RCC 7860 (cell line): Measurements from ENCODE around the gene HIGD2B.
"Not testable (repeated sequence)": the region's sequence is repeated elsewhere in the genome, so short reads cannot be mapped to it uniquely, and the experiment has no call there.

Experiments
- DNase-seq: peaks from one replicate; pipeline ENCODE4 v3.0.0-alpha.2; 2015; ENCODE audit warnings: low spot score
- FAIRE-seq: peaks from 2 replicates; lab custom pipeline; 2012; peaks lifted over from hg19 to GRCh38; lab: Jason Lieb, UNC

Gene HIGD2B, protein sequence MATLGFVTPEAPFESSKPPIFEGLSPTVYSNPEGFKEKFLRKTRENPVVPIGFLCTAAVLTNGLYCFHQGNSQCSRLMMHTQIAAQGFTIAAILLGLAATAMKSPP

DNA sequence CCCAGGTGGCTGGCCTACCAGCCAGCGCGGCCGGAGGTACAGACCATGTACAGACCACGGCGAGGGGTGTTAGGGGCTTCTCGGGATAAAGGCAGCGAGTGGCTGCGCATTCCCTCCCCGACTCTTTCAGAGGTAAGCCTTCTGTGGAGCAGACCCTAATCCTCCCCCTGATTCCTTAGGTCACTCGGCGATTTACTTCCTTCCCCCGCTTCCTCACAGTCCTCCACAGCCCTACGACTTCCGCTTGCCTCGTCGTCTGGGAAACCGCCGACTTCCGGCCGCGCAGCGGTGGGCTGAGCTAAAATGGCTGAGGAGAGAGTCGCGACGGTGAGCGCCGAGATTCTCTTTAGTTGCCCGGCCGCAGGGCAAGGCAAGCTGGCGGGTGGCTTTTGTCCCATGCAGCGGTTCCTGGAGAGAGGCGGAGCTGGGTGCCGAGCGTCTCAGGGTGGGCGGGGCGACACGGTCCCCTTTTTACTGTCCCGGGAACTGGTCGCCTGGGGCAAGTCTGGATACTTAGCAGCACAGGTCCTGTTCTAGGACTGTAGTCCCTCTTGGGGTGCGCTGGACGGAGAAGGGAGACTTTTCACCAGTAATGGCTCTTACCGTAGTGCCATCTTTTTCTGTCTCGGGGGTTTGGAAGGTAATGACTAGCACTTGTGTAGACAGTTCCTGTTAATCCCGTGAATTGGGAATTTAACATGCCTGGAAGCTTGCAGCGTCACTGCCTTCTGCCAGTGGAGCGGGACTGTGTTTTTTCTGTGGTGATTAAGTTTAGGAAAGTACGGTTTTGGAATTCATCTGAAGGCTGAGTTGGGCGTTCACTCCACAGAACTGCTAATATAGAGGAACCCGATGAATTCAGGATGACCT lies at the start of gene HIGD2B, which contains the start of gene BBS4:
HIGD2B (minus strand) TSS at position 258 of the 870 bp plus-strand sequence. CDS start 9,808 bp downstream, outside the sequence.
BBS4 (plus strand) TSS at position 283 of the 870 bp plus-strand sequence; CDS start at position 304, 21 bp downstream.
- DNase-seq (peak; percentile 86), FAIRE-seq (peak; percentile 73)

DNA sequence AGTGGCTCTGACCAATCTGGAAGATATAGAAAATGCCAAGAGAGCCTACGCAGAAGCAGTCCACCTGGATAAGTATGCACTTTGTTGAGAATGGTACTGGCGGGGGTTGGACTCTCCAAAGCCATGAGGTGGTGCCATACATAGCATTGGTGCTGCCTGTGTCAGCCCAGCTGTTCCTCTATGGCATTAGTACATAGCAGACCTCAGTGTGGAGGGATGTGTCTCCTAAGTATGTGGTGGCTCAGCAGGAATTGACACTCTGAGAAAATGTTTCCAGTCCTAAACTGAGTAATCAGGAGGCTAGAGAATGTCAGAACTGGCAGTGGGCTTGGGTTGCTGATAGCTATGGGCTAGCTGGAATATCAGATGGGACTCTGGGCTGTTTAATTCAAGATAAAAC lies 49.1 kb upstream of the HIGD2B start:
- FAIRE-seq (no peak), DNase-seq (no peak)

DNA sequence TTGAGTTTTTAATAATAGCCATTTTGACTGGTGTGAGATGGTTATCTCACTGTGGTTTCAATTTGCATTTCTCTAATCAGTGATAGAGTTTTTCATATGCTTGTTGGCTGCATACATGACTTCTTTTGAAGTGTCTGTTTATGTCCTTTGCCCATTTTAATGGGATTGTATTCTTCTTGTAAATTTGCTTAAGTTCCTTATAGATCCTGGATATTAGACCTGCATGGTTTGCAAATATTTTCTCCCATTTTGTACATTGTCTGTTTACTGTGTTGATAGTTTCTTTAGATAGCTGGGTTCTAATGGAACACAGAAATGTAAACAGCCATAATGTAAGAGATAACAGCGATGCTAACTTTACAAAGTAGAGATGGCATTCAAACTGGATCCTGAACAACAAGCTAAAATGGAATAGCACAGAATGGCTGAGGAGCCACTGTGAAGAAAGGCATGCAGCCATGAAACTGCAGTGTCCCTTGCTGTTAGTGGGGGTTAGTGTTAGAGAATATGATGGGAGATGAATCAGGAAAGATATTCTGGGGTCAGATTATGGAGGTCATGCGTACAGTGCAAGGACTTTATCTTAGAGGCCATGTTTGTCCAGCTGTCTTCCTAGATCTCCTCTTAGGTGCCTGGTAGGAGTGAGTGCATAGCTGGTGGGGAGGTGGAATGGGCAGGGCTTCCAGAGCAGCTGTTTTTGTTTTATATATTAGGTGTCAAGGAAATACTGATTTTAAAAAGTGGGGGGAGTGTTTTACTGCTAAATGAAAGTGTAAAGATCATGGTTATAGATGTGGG lies 48.2 kb upstream of the HIGD2B start:
- DNase-seq (no peak), FAIRE-seq (no peak)

DNA sequence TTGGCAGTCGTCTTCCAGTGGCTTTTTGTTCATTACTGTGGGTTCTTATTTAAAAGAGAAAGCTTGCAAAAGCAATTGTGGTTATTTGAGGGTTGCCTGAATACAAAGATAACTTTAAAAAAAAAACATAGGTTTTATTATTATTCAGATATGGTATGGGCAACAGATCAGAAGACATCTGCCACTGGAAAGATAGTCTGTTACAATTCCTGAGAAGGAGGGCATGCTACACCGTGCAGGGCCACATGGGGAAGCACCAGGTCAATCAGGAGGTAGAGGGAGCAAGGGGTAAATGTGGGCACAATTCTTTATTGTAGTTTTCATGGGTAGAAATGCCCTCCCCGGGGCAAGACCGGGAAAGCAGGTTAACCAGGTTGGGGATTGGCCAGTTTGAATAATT lies 46.5 kb upstream of the HIGD2B start:
- FAIRE-seq (no peak), DNase-seq (no peak)

DNA sequence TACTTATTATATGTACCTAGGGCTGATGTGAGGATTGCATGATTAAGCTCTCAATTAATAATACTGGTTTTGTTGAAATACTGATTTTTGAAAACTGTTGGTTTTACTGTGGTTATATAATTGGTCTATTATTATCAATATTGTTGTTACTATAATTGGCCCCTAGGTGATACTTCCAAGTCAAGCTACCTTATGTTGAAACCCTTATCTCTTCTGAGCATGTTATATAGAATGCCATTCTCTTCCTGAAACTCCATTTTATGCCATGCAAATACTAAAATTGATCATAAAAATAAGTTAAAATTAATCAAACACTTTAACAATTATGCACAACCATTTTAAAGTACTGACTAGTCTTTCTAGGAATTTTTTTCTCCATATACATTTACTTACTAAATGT lies 46.1 kb upstream of the HIGD2B start:
- FAIRE-seq (no peak), DNase-seq (no peak)

DNA sequence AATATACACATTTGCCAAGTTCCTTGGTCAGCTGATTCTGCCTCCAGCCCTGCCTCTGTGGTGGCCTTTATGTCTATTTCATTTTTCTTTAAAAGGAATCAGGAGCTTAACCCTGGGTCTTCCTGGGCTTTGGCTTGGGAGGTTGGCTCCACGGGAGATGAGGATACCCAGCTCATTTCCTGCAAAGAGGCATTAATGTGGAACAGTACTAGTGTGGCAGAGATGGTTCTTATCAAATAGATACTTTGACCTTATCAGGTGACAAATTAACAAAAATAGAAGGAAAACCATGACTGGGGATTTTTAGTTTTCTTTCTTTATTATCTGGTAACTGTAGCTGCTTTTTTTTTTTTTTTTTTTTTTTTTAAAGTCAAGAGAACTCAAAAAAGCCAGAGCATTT lies 42.8 kb upstream of the HIGD2B start:
- FAIRE-seq (no peak), DNase-seq (no peak)

DNA sequence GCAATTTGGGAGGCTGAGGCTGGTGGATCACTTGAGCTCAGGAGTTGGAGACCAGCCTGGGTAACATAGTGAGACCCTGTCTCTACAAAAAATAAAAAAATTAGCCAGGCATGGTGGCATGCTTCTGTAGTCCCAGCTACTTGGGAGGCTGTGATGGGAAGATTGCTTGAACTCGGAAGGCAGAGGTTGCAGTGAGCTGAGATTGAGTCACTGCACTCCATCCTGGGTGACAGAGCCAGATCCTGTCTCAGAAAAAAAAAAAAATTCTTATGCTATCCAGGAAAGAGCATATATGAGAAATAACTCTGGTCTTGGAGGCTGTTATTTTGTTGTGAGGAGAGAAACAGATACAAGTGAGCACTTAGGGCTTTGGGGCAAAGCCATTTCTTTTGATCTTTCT lies 42.3 kb upstream of the HIGD2B start:
- not testable (repeated sequence) for DNase-seq, FAIRE-seq

DNA sequence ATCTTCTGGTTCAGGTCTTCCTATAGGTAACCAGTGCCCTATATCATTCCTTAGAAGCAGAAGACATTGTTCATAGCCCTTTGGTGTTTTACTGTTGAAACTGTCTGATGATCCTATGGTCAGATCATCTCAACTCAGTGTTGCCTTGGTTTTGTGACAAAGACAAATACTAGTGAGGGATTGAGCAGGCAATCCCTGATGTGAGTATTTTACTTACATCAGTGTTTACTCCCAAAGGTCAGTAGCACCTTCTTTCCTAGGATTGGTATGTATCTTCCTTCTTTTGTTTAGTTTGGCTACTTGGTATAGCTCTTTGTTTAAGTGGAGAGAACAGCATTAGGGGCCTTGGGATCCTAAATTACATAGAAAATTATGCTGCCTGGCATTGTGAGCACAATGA lies 41.2 kb upstream of the HIGD2B start:
- DNase-seq, result no peak
- FAIRE-seq, result no peak

DNA sequence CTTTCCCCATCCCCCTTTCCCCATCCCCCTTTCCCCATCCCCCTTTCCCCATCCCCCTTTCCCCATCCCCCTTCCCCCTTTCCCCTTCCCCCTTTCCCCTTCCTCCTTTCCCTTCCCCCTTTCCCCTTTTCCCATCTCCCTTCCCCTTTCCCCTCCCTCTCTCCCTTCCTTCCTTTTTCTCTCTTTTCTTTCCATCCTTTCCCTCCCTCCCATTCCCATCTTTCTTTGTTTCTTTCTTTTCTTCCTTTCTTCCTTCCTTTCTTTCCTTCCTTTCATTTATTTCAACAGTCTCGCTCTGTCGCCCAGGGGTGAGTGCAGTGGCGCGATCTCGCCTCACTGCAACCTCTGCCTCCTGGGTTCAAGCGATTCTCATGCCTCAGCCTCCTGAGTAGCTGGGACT lies 39.9 kb upstream of the HIGD2B start:
- not testable (repeated sequence) for DNase-seq, FAIRE-seq

DNA sequence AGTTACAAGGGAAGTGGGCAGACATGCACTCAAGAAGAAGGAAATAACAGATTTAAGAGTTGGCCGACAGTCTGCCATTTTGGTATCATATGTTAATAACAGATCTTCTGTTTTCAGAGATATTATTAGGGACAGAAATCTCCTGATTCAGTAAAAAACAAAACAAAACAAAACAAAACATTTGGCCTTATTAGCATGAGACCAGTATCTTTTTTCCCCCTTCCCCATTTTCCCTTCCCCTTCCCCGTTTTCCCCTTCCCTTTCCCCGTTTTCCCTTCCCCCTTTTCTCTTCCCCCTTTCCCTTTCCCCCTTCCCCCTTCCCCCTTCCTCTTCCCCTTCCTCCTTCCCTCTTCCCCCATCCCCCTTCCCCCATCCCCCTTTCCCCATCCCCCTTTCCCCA lies 39.5 kb upstream of the HIGD2B start:
- FAIRE-seq (no peak), DNase-seq (no peak)

DNA sequence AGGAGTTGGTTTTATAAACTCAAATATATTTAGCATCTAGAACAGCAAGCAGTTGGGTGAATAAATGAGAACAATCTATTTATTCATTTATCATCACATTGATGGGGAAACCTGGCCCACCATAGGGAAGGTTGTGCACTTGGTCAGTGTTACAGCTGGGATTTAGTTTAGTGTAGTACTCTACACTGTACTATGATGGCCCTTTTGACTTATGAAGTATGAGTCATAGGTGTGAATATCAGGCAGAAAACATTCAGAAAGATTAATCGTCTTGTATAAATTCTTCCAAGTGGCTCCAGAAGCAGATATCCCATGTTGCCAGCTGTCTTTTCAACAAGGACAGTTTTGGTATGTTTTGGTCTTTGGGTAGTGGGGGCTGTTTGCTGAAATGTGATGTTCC lies 38.0 kb upstream of the HIGD2B start:
- FAIRE-seq, result no peak

DNA sequence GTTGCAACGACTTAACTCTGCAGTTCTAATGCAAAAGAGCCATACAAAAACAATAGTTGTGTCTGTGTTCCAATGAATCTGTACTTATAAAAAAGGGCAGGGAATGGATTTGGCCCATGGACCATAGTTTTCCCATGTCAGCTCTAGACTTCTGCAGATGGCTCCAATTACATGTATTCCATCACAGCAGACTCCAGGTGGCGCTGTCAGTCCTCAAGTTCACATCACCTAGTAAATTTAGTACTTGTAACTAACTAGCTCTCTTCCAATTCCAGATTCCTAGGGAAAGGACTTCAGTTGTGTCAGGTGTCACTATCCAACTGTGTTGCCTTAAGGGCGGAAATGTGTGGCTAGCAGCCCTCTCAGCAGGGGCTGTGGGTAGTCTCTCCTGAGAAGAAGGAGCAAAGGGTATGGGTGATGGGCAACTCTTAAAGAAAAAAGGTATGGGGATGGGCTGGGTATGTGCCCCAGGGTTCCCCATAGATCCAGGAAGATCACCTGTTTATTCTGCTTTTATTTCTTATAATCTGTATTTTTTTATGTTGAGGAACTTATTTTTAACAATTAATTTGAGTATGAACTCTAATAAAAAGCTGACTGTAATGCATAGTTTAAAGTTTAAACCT lies 36.2 kb upstream of the HIGD2B start:
- FAIRE-seq, result no peak

More for the DNA sequence above, 38.0 kb upstream of the HIGD2B start:
- no peak for DNase-seq

DNA sequence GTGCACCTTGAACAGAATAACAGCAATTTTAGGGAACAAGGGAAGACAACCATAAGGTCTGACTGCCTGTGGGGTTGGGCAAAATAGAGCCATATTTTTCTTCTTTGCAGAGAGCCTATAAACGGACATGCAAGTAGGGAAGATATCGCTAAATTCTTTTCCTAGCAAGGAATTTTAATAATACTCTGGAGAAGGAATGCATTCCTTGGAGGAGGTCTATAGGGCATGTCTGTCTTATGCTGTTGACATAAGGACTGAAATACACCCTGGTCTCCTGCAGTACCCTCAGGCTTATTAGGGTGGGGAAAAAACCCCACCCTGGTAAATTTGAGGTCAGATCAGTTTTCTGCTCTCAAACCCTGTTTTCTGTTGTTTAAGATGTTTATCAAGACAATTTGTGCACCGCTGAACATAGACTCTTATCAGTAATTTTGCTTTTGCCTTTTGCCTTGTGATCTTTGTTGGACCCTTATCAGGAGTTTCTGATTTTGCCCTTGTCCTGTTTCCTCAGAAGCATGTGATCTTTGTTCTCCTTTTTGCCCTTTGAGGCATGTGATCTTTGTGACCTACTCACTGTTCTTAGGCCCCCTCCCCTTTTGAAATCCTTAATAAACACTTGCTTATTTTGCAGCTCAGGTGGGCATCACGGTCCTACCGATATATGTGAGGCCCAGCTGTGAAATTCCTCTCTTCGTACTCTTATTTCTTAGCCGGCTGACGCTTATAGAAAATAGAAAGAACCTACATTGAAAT lies 22.7 kb upstream of the HIGD2B start:
- not testable (repeated sequence) for DNase-seq, FAIRE-seq

More for the DNA sequence above, 36.2 kb upstream of the HIGD2B start:
- peak; percentile 41 for DNase-seq

DNA sequence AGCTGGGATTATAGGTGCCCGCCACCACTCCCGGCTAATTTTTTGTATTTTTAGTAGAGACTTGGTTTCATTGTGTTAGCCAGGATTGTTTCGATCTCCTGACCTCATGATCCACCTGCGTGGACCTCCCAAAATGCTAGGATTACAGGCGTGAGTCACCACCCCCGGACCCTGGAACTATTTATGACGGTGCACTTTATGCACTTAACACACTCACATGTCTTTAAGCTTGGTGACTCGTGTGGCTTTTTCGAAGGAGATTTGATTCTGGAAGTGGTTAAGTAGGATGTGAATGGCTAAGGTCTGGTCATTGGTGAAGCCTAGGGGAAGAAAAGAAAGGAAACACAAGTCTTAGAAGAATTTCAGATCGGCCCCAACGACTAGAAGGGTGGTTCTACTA lies 20.3 kb upstream of the HIGD2B start:
- FAIRE-seq, result no peak
- DNase-seq, result peak; percentile 17

DNA sequence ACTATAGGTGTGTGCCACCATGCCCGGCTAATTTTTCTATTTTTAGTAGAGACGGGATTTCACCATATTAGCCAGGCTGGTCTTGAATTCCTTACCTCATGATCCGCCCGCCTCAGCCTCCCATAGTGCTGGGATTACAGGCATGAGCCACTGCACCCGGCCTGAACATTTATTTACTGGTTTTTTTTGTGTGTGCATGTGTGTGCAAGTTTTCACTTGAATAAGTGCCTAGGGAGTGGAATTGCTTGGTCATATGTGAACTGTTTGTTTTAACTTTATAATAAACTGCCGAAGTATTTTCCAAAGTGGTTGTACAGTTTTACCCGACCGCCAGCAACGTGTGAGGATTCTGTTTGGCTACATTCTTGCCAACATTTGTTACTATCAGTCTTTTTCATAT lies 14.1 kb upstream of the HIGD2B start:
- no peak for DNase-seq
- FAIRE-seq, result no peak

DNA sequence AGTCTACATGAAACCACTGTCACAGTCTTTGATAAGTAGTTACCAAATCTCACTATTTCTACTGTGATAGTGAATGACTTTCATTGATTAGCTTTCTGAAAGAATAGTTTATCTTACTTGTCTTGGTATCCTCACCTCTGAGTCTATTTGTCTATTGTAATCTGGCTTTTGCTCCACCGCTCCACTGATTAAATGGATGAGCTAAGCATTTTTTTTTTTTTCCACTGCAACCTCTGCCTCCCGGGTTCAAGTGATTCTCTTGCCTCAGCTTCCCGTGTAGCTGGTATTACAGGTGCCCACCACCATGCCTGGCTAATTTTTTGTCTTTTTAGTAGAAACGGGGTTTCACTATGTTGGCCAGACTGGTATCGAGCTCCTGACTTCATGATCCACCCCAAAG lies 13.0 kb upstream of the HIGD2B start:
- DNase-seq (no peak), FAIRE-seq (no peak)

DNA sequence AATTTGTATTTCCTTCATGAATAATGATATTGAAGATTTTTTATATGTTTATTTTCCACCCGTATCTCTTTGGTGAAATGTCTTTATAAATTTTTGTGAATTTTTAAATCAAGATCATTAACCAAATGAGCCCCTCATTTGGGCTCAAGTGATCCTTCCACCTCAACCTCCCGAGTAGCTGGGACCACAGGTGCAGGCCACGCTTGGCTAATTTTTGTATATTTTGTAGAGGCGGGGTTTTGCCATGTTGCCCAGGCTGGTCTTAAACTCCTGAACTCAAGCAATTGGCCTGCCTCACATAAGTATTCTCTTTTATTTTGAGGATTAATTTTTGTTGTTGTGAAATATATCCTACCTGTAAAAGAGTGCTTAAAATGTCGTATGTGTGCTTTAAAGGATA lies 5.0 kb upstream of the HIGD2B start:
- FAIRE-seq, result no peak
- DNase-seq, result no peak

DNA sequence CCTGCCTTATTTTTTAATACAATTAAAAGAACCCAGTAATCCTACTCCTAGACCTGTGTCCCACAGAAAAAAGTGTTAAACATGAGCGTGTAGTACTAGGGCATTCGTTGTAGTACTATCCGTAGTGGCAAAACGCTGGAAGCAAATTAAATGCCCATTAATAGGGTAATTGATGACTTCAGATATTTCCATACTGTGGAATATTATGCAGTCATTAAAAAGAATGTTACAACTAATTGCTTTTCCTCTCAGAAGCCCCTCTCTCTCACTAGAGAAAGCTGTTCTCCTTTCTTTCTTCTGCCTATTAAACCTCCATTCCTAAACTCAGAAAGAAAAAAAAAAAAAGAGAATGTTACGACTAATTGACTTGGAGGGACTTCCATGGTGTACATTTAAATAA lies 2.7 kb upstream of the HIGD2B start:
- no peak for FAIRE-seq
- no peak for DNase-seq

DNA sequence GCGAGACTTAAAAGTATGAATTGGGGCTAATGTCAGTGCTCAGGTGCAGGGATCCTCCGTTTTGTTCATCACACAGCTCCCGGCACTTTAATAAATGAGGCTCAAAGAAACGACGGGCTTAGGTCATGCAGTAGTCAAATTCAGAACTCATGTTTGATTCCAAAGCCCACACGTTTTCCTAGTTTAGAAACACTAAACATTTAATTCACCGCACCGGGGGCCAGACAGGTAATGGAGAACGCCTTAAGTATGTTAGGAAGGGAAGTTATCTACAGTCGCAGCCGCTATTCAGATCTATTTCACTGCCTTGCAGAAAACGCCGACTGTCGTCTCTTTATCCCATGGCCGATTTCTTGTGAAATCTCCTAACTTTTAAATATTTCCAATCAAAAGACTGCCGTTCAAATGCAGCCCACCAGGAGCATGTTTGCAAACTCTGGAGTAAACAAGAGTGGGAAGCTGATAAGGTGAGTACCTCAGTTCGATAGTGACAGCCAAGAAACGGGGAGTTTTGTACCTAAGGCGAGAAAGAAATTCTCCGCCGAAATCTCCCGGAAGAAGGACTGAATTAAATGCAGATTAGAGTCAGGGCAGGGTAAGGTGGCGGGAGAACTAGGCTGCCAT lies 569 bp downstream of the HIGD2B start:
- FAIRE-seq (no peak), DNase-seq (no peak)

DNA sequence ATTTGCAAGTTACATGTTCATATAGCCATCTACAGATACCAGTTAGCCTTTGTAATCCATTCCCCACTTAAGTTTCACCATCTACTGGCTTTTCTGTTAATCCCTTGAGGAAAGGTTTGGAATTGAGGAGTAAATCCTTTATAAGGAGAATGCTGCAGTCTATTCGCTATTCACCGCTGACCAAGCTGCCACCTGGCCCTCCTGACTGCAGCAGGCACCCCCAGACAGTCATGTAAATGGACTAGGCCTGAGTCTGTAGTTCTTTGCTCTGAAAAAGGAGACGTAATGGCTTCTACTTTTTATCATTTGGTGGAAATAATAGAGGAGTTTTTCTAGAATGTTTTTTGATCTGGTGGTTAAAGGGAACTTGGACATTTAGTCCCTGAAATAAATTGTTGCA lies 3.2 kb downstream of the HIGD2B start:
- FAIRE-seq, result no peak
- no peak for DNase-seq
